IPS-NIHi11 (cell line): ENCODE measurements around the gene QRFP.

ENCODE experiments used
- DNase-seq: peaks from one replicate; pipeline ENCODE4 v3.0.0; 2012; ENCODE audit warnings: mixed read lengths, low spot score

The QRFP gene

DNA sequence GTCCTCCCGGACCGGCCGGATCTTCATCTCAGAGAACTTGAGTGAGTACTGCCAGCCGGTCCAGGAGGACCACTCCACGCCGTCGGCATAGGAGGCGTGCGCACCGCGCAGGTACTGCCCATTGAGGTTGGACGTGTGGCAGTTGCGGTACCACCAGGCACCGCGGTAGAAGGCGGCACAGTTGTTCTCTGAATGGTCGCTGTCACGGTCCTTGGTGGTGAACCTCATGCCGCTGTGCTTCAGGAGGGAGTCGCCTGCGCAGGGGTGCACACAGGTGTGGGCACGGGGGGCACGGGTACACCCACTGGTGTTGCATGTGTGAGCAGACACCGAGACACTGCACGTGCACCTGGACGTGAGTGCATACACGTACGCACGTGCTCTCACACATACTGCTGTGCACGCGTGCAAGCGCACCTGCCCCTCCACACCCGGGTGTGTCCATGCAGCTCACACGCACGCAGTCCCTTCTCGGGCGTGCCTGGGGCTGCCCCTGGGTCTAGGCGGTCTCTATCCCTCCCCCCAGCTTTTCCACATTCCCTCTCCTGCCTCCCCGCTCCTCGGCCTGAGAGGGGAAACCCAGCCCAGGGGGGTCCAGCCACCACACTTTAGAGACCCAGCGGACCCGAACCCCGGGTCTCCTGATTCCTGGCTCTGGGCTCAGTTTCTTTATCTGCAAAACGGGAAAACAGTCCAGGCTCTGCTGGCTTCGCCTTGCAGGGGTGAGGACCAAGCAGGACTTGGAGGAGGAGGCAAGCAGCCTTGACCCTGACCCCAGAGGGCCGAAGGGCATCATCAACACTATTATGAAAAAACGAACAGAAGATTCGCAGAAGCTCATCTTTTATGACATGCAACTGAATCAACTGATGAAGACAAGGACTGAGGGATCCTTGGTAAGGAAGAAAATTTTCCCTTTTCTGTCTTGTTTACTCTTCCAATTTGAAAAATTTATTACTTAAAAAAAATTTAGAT, 7.7 kb upstream of the QRFP start:
- no peak for DNase-seq

DNA sequence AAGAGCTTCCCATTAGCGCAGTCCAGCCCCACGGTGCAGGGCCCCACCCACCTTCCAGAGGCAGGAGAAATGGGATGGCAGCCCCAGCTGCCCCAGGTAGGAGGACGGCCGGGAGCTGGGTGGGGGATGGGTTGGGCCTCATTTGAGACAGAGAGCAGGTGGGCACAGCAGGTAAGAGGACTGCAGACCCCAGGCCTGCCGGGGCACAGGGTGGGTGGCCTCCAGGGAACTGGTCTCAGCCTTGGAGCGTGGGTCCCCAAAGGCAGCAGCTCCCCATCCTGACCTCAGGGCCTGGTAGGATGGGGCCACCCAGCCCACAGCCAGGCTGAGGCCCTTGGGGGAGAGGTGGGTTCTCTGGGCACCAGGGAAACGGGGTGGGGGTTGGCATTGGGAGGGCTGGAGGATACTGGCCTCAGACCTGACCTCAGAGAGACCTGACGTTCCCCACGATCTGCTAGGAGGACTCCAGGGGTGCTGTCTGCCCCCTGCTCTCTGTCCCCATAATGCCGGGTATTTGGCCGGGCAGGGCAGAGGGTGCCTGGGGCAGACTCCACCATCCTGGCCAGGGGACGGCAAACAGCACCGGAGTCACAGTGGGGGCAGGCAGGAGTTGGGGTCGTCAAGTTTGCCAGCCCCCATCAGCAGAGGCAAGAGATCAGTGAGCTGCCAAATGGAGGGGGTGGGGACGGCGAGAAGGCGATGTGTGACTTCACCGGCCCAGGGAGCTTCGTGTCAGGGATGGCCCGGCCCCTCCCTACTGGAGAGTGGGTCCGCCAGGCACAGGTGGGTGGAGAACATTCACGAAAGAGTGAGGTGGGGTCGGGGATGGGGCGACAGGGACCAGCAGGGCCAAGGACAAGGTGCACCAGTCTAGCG, 6.8 kb upstream of the QRFP start:
- DNase-seq = no peak

DNA sequence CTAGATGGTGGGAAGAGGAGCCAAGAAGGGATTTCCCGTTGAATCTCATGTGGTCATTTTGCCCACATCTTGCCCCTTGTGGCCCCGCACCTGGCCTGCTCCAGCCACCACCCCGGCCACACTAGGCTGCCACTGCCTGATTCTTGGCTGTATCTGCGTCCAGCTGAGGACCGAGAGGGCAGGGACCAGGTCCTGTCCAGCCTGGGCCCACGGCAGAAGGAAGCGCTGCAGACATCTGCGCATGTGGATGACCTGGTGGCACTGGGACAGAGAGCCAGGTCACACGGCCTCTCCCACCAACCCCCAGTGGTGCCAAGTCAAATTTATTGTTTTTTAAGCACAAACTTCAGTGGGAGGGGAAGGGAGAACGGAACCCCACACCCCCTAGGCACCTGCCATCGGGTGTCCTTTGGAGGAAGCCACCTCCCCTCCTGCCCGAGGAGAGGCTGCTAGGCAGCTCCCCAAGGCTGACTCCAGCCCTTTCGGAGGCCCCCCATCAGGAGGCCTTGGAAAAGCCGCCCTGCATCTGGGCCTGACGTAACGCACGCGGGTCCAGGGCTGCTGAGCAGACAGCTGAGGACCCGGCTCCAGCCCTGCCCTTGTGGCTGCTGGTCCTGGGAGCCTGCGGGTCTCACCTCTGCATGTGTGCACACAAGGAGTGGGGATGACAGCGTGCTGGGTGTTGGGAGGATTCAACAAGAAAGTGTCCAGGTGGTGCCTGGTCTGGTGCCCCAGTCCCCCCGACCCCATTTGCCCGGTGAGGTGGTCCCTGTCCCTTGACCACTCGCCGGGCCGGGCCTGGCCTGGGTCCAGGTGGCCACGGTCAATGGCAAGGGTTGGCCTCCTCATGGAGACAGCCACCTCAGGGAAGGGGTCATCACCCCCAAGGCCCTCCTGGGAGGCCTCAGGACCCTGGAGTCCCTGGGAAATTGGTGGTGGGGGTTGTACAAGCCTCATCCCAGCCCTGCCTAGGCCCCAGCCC, 5.9 kb upstream of the QRFP start:
- no peak for DNase-seq

DNA sequence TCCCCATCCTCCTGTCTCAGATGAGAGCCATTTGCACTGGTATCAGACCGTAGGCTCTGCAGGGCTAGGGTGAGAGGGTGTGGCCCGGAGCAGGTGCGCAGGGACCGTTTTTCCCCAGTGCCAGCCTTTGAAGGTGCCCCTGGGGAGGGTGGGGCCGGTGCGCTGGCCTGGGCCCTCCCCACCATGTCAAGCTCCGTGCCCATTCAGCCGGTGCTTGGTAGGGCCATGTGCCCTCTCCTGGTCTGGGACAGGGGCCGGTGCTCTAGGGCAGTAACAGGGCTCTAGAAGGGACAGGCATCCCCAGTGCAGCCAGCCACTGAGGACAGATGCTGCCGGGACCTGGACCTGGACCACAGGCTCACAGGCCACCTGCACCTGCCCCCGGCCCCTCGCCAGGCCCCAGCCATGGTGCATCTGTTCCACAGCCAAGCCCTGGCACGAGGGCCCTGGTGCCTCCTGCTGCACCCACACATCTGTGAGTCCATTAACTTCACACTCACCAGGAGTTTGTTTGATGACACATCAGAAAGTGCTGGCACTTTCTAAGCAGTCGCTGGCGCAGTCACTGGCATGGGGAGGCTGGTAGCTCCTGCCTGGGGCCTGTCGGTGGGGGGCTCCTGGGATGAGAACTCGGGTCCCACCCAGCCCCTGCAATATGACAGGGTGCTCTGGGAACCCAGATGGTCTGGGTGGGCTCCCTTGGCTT, 5.0 kb upstream of the QRFP start:
- DNase-seq = no peak

DNA sequence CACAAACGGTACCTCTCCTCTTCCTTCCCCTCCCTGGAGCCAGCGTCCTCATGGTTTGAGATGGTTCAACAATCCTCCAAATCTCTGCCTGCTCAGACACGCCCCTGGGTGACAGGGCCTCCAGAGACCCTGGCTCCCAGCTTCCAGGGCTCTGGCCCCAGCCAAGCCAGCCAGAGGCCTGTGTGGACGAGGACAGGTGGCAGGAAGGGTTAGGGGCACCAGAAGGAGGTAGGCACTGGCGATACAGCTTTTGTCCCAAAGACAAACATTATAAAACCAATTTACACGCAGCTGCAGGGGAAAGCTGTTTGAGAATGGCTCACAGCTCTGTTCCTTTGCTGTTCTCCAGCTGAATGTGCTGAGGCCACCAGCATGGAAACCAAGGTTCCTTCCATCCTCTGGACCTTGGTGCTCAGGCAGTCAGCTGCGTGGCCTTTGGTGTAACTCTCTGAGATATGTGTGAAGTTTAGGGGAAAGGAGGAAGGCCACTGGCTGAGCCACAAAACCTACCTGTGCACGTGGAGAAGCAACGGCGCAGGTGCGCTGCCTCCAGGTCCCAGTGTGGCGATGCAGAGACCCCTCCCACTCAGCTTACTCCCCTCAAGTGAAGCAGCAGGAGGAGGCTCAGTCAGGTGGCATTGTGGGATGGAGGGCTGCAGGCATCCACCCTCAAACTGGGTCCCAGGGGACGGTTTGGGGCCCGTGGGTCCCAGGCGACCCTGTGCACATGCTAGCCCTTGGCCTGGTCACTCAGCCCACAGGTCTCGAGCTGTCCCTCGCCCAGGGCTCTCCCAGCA, 4.3 kb upstream of the QRFP start:
- DNase-seq = no peak

DNA sequence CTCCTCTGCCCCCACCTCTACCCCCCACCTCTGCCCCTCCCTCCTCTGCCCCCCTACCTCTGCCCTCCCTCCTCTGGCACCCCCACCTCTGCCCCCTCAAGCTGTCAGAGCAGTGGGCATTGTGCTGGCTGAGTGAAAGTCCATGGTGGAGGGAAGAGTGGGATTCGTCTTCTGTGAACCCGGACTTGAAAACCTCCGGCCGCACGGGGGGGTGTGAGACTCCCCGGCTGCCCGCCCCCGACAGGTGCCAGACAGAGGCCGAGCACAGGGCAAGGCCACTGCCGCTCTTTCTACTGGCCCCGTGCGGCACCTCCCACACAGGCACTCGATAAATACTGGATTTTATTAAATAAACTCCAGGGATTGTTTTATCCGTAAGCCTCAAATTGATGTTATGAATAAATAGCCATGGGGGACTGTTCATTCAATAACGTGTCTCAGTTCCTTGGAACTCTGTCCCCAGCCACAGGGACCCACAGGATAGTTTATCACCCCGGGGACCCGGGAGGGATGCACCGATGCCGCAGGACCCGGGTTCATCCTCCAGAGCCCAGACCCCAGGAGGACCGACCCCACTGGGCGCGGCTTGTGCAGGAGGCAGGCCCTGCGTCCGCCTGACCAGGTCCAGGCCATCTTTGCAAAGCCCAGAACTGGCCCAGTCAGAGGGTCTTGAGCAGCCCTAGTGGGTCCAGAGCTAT, 2.6 kb upstream of the QRFP start:
- no peak for DNase-seq

DNA sequence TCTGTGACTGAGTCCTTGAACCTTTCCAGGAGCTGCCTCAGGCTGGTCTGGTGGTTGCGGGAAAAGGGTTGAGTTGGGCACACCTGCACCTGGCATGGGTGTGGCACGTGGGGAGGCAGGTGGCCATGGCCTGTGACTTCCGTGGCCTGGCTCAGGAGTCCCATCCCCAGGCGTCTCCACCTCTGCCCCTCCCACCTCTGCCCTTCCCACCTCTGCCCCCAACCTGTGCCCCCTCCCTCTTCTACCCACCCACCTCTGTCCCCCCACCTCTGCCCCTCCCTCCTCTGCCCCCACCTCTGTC, 1.9 kb upstream of the QRFP start:
- no peak for DNase-seq

DNA sequence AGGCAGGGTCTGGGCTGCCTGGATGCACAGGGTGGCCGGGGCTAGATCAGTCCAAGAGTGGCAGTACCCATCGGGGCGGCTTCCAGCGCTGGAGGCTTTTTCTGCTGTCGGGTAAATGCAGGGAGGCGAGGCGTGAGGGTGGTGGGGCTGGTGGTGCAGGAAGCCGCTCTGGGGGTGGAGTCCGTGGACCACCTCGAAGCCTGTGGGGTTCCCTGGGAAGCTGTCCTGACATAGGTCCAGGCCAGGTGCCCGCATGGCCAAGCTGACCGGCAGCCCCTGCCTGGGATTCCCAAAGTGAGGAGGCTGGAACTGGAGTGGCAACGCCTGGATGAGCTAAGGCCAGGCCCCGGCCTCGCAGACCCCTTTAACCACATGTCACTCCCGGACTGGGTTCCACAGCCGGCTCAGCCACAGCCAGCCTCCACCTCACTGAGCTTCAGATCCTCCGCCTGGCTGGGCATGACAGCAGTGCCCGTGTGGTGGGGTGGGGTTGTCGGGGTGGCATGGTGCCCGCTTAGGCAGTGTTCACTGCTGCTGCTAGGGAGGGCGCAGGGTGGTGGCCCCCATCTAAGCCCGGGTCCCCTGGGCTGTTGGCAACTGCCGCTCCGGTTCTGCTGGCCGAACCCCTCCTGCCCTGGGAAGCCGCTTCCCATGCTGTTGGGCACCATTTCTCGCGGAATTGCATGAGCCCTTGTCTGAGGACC, 1.4 kb upstream of the QRFP start:
- DNase-seq = no peak

DNA sequence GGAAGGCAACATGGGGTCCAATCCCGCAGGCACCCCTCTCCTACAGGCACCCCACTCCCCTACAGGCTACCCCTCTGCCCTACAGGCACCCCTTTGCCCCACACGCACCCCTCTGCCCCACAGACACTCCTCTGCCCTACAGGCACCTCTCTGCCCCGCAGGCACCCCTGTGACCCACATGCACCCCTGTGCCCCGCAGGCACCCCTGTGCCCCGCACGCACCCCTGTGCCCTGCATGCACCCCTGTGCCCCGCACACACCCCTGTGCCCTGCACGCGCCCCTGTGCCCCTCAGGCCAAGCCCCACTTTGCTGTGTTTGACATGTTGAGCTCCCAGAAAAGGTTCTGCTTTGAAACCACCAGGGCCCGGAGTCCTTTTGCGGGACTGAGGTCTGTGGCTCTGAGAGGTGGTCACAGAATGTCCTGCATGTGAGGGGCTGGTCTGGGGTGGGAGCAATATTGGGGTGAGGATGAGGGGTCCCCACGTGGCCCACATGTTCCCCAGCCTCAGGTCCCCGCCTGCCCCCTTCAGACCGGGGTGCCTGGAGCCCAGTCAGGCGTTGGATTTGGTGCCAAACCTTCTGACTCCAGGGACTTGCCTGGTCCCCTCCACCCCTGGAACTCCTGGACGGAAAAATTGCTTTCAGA, 616 bp upstream of the QRFP start:
- DNase-seq = no peak

DNA sequence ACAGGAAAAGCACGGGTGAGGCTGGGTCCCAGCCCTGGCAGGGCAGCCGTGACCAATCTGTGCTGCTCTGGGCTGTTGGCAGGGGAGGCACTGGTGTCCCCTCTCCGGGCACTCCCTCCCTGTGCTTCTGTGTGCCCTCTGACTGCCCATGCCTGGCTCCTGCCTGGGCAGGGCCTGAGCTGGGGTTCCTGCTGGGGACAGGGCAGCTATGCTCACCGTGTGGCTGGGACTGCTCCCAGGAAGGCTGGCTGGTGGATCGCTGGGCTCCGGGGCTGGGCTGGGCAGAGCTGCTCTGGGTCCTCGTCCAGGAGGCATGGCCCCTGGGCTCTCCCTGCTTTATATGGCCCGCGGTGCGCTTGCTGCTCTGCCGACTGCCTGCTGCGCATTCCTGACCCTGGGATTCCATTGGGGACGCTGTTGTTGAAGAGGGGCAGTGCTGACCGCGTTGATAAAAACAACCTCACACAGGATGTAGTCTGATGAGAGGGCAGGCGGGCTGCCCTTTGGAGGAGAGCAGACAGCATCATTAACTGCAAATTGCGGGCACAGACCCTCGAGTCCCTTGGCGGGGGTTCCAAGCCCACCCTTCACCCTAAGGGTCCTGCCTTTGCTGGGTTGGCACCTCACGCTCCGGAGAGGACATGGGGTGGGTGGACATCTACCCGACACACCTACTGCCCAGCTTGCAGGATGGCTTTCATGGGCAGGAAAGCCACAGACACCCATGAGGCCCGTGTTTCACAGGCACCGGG, 955 bp downstream of the QRFP start:
- DNase-seq = no peak

DNA sequence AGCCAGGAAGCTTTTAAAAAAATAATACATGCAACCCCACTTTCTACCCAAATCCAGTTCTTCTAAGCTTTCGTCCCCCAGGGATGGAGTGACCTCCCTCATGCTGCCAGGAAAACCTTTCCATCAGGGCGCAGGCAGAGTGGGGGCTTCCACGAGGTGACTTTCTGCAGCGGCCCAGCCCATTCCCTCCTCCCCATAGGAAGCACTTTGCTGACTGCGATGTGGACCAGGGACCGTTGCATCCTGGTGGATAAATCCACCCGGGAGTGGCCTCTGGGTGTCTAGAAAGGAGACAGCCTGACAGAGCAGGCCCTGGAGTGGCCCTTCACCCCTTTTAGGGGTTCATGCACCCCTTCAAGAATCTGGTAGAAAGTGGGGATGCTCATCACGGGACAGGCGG, 1.6 kb downstream of the QRFP start:
- no peak for DNase-seq

DNA sequence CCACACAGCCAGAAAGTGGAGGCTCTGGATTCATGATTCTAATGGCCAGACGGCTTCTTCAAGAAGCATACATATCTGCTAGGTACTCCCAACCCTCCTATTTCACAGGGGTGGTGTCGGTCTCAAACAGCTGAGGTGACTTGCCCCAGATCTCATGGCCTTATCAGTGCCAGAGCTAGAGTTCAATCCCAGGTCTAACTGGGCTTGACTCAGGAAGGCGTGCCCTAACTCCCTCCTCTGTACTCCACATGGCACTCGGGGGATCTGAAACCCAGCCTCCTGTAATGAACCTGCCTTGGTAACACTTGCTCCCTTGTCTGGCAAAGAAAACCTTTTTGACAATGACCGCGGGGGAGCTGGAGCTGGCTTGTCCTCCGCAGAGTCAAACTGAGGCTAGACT, 2.1 kb downstream of the QRFP start:
- no peak for DNase-seq

DNA sequence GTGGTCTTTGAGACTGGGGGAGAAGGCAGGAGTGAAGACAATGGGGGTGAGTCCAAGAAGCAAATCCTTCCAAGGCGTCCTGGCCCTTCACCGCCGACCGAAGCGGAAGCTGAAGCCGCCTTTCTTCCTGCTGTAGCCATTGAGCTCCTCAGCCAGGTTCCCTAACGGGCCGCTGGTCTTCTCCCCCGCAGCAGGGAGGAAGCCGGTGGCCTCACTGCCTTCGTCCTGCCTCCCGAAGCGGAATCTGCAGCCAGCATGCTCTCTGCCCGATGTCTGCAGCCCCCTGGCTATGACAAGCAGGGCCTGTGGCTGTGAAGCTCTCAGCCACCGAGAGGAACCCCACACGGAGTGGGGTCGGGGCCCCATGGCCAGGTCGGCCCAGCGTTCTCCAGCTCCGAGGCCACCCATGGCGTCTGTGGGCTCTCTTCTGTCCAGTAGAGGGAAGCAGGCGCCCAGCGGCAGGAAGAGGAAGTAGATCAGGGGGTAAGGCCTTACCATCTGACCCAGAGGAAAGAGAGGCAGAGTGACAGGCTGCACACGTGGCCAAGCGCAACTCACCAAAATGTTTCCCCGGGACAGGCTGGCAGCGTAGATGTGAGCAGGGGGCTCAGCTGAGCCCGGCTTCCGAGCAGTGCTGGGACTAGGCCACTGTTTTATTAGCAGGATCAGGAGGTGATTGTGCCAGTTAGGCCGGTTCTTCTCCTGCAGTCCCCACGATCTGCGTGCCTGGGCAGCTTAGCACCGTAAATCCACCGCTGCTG, 3.1 kb downstream of the QRFP start:
- DNase-seq = peak; percentile 74

DNA sequence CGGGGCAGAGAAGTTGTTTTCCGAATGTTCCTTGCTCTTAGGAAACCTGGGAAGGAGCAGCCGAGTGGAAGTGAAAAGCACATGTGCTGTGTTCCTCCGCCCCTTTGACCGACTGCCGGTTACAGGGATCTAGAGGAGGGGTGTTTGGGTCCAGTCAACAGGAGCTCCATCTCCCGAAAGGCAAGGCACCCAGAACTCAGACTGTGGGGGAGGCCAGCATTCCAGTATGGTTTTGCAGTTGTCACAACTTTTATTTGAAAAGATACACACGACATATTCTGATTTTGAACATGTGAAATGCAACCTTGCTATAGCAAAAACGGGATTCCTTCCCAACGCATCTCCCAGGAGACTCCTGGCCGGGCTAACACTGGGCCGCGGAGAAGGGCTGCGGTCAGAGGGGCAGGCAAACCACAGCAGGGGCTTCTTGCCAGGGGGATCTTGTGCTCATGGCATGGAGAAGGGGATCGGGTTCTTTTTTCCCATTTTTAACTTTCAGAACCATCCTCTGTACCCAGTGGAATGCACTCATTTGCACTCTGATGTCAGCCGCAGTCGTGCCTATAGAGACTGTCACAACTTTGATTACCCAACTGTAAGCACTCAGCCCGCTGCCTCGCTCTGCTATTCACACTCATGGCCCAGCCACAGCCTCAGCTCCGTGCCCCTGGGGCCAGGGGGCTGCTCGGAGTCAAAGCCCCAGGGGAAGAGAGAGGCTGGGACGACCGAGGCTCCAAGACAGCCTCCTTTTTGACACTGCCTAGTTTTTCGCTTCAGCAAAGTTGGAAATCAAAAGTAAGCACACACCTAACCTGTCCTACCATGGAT, 3.9 kb downstream of the QRFP start:
- DNase-seq = no peak

DNA sequence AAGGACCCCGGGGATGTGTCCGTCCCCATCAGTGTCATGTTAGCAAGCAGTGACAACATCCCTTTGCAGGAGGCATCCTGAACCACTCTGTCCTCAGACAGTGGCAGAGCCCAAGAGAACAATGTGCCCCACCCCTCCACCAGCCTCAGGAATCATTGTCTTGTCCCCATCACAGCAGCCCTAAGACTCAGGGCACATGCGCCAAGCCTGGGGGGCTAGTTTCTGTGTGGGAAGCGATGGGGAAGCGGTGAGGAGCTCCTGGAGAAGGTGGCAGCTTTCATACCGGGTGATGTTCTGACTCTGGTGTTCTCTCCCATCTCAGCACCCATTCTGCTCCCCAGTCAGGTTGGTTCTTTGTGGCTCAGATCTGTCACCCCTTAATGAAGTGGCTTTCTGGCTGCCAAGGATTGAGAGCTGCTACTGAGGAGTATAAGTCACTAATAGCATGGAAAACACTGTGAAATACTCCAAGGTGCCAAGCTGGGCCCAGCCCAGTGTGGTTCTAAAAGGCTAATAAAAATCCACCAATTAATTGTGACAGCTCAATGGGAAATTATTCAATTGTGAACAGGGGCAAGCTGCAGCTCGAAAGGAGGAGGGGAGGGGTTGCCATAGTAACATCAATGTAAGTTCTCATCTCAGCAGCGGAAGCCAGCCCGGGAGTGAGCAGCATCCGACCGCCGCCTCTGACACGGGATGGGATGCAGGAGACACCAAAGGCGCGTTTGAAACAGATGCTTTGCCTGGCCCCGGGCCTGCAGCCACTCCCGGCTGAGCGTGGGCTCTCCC, 4.7 kb downstream of the QRFP start:
- no peak for DNase-seq
